ENCODE measurements around the gene SRP14.

GRCh38 chr15:40063563-40064011, 24.6 kb upstream of the SRP14 start:
- TF ChIP-seq CTCF (IDR thresholded peaks at IDR 0.05; ENCODE audit: insufficient read depth, low read depth, low read length) = no peak
- no peak for TF ChIP-seq EZH2 (IDR thresholded peaks at IDR 0.05; ENCODE audit: insufficient read depth, low read length)
